ENCODE data around the gene CABYR. TPM values are rescaled to one million over a fixed set of nuclear protein-coding genes. Genes with fewer than 3 reads are reported as not detected.

The CABYR gene
- total RNA-seq, 2 donors from 2014 or later = 2.2 to 2.3 TPM

DNA sequence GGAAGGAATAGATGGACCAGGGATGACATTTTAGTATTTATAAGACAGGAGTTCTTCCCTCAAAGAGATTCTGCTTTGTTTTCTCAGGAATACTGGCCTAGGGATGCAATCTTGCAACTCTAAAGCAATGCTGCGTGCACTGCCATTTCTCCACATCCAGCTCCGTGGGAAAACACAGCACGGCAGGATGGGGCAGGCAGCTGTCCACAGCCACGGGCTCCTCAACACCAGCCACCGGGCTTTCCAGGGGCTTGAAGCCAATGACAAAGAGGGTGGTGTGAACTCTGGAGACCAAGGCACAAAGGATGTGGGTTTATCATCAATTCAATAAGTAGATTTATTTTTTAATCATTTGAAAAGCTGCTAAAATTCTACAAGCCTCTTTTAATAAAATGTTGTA lies 49.3 kb downstream of the CABYR start:
- no peak for ATAC-seq
- H3K36me3 Mint-ChIP-seq = no peaks in the 10 kb centered on the region
- peaks cover 33 to 36% of the 10 kb centered on the region in 2 donors for H3K27me3 Mint-ChIP-seq
- no peaks in the 10 kb centered on the region for H3K4me1 Mint-ChIP-seq (ENCODE audit: low read depth in 2 of 2)
- H3K9me3 Mint-ChIP-seq = no peaks in the 10 kb centered on the region
- H3K4me3 Mint-ChIP-seq = no peak overlapping the region
- H3K27ac Mint-ChIP-seq = no peak overlapping the region
- DNase-seq (ENCODE audit: low spot score) = no peak

DNA sequence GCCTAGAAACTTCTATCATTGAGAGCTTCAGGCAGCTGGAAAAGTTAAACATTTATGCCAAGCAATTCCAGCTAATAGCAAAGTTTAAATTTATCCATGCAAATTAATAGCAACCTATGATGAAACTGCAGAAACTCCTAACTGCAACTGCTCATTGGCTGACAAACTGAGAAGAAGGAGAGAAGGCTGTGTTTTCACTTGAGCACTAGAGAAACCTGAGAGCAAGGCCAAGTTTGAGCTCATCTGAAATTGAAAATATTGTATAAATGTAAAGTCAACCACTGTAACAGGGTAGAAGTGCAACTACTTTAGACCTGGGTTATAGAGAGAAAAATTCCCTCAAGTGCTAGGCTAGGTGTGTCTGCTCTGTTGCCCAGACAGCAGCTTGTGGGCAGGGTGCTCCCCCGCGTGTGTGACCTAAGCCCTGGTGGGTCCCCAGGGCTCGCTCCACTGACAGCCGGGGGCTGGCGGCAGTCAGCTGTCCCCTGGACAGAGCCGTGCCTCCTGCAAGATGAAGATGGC lies 50.2 kb downstream of the CABYR start:
- H3K4me3 Mint-ChIP-seq = no peak overlapping the region
- DNase-seq (ENCODE audit: low spot score) (no peak), ATAC-seq (no peak)
- no peaks in the 10 kb centered on the region for H3K9me3 Mint-ChIP-seq
- no peaks in the 10 kb centered on the region for H3K36me3 Mint-ChIP-seq
- H3K27ac Mint-ChIP-seq = no peak overlapping the region
- no peaks in the 10 kb centered on the region for H3K4me1 Mint-ChIP-seq (ENCODE audit: low read depth in 2 of 2)
- peaks cover 33 to 44% of the 10 kb centered on the region in 2 donors for H3K27me3 Mint-ChIP-seq

DNA sequence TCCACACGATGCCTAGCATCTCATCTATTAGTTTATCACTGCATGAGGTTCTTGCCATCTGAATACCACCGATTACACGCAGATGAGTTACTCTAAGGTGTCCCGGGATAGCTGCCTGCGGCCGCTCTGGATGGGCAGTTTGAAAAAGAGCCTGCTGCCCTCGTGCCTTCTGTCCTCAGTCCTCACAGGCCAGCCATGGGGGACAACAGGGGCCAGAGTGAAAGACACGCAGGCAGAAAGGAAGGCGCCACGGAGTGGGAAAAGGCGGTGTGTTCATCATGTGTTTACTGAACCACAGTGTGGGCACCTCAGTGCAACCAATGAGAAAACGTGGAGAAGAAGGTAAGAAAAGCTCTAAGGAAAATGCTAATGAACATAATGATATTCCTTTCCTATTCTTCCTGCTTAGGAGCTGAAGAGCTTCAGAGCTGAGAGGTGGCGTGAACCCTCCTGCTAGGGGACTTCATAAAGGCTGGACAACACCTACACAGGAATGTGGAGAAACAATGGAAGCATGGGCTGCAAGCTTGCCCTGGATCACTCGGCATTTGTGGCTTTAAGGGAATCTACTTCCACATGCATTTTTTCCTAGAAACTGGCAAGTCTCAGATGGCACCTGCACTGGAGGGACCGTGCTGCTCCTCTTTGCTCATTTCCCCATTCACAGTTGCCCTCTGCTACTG lies 50.9 kb downstream of the CABYR start:
- H3K27me3 Mint-ChIP-seq = peaks cover 32 to 43% of the 10 kb centered on the region in 2 donors
- H3K4me3 Mint-ChIP-seq = no peak overlapping the region
- no peak overlapping the region for H3K27ac Mint-ChIP-seq
- no peaks in the 10 kb centered on the region for H3K9me3 Mint-ChIP-seq
- H3K36me3 Mint-ChIP-seq = no peaks in the 10 kb centered on the region
- H3K4me1 Mint-ChIP-seq (ENCODE audit: low read depth in 2 of 2) = no peaks in the 10 kb centered on the region
- no peak for DNase-seq (ENCODE audit: low spot score)
- ATAC-seq = no peak

DNA sequence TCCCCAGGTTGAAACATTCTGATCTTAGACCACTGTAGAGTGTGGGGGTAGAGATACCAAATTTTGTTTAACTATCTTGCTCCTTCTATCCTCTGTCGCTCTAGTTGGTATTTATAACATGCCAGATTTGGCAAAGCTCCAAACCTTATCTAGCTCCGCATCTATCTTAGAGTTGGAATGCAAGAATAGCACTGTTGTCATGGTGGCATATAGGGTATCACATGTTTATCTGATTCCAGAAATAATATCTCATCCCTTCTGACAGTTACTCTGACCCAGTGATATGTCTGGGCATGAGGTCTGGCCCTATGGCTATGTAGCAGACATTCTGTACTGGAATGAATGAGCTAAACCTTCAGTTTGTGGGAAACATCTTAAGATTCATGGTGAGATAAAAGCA lies 51.7 kb downstream of the CABYR start:
- Mint-ChIP-seq H3K27ac (no peak overlapping the region), H3K9me3 (no peaks in the 10 kb centered on the region), H3K4me3 (no peak overlapping the region), H3K4me1 (ENCODE audit: low read depth in 2 of 2) (no peaks in the 10 kb centered on the region), H3K36me3 (no peaks in the 10 kb centered on the region), H3K27me3 (peaks cover 32 to 41% of the 10 kb centered on the region in 2 donors)
- no peak for DNase-seq (ENCODE audit: low spot score)
- ATAC-seq = no peak

DNA sequence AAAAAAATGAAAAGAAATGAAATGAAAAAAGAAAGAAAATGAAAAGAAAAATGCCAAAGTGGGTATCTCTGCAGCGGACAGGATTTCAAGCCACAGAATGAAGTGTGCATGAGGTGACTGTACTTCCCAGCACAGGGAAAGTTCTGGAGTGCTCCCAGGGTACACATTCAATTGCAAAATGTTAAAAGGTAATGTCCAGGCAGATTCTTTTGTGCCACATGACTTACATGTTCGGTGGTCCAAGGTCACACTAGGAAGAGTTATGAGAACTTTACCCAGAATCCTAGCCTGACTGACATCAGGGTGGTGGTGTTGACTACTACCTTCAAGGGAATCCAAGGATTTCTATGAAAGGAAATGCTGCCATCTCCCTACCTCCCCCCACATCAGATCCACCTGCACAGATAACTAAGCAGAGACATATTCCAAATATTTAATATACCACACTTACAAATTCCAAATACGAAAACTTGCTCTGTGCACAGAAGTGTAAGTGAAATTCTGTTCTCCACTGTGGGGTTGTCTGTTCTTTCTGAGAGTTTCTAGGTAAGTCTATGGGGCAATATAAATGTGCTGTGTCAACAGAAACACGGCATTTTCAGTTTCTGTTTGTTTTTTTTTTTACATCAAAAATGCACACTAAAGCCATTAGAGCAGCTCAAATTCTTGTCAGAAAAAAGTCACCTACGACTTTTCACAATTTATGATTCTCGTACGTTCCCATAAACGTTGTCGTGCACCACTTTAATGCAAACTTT lies 56.6 kb downstream of the CABYR start:
- H3K36me3 Mint-ChIP-seq = no peaks in the 10 kb centered on the region

DNA sequence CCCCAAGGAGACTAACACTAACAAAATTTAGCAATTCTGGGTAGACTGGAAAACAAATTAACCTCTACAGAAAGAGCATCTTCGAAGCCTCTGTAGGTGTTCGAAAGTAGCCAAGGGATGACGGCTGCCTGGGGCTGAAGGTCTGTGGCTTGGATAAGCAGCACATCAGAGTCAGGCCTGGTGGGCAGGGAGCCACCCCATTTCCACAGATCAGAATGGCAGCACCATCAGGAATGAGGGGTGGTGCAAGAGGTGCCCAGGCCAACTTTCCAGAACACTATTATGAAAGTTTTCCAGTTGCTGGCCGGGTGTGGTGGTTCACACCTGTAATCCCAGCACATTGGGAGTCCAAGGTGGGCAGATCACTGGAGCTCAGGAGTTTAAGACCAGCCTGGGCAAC lies 57.9 kb downstream of the CABYR start:
- Mint-ChIP-seq H3K4me1 (ENCODE audit: low read depth in 2 of 2) (no peaks in the 10 kb centered on the region), H3K27me3 (peaks cover 17 to 38% of the 10 kb centered on the region in 2 donors), H3K4me3 (no peak overlapping the region), H3K9me3 (no peaks in the 10 kb centered on the region), H3K27ac (no peak overlapping the region), H3K36me3 (no peaks in the 10 kb centered on the region)
- ATAC-seq = no peak
- no peak for DNase-seq (ENCODE audit: low spot score)

More for the DNA sequence above, 56.6 kb downstream of the CABYR start:
- ATAC-seq = no peak
- Mint-ChIP-seq H3K9me3 (no peaks in the 10 kb centered on the region), H3K27ac (no peak overlapping the region), H3K27me3 (peaks cover 20 to 29% of the 10 kb centered on the region in 2 donors), H3K4me1 (ENCODE audit: low read depth in 2 of 2) (no peaks in the 10 kb centered on the region), H3K4me3 (no peak overlapping the region)
- no peak for DNase-seq (ENCODE audit: low spot score)

DNA sequence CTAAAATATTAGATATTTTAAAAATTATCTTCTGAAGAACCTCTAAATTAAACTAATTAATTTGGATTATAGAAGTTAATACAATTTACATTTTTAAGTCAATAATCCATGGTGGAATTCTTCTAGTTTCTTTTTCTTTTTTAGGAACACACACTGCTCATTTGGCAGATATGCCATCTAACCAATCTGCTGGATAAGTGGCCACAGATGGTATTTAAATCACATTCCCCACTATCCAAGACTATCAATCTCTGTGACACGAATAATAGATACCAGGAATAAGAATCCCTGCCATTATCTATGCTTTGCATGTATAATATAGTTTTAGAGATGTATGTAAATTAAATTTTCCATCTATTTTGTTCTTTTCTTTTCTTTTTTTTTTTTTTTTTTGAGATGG lies 58.5 kb downstream of the CABYR start:
- DNase-seq (ENCODE audit: low spot score) (no peak), ATAC-seq (no peak)
- Mint-ChIP-seq H3K9me3 (no peaks in the 10 kb centered on the region), H3K4me3 (no peak overlapping the region), H3K27me3 (peaks cover 15 to 37% of the 10 kb centered on the region in 2 donors), H3K4me1 (ENCODE audit: low read depth in 2 of 2) (no peaks in the 10 kb centered on the region), H3K27ac (no peak overlapping the region), H3K36me3 (no peaks in the 10 kb centered on the region)

DNA sequence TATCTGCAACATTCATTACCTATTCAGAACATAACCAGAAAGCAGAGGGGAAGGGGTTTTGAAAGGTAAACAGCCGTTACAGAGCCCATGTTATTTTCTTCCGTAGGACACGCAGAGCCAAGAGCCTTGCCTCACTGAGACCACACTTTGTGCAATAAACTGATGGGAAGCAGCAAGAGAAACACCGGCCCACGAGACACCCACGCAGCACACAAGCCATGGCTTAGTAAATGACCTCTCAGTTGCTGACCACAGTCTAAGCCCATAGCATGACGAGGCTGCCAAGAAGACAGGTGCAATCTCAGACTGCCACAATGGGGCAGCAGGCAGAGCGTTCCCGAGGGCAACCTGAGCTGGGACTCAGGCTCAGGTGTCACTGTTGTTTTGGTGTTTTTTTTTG lies 59.6 kb downstream of the CABYR start:
- Mint-ChIP-seq H3K9me3 (no peaks in the 10 kb centered on the region), H3K36me3 (no peaks in the 10 kb centered on the region), H3K27me3 (peaks cover 13 to 31% of the 10 kb centered on the region in 2 donors), H3K27ac (no peak overlapping the region), H3K4me3 (no peak overlapping the region), H3K4me1 (ENCODE audit: low read depth in 2 of 2) (no peaks in the 10 kb centered on the region)
- ATAC-seq = no peak
- DNase-seq (ENCODE audit: low spot score) = no peak

DNA sequence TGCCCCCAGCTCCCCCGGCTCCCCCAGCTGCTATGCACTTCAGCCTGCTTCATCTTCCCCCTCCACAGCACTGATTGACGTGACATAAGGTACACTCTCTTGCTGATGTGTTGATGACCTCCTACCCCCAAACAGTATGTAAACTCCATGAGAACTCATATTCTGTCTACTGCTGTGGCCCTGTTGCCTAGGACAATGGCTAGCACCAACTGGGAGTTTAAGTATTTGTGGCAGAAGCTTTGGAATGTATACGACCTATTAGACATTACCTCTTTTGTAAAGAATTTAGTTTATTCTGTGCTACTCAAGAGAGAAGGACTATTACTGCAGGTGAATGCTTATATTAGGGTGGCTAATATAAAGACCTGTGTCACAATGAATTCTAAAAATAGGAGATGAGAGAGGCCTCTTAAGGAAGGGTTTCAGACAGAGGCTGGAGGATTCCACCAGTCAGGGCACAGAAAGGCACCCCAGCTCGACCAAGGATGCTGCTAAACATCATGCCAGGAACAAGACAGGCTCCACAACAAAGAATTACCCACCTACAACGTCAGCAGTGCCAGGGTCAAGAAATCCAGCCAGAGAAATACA lies 60.6 kb downstream of the CABYR start:
- Mint-ChIP-seq H3K27me3 (peaks cover 14 to 27% of the 10 kb centered on the region in 2 donors), H3K4me3 (no peak overlapping the region), H3K4me1 (ENCODE audit: low read depth in 2 of 2) (no peaks in the 10 kb centered on the region), H3K36me3 (no peaks in the 10 kb centered on the region), H3K27ac (no peak overlapping the region), H3K9me3 (no peaks in the 10 kb centered on the region)
- no peak for ATAC-seq
- DNase-seq (ENCODE audit: low spot score) = no peak

DNA sequence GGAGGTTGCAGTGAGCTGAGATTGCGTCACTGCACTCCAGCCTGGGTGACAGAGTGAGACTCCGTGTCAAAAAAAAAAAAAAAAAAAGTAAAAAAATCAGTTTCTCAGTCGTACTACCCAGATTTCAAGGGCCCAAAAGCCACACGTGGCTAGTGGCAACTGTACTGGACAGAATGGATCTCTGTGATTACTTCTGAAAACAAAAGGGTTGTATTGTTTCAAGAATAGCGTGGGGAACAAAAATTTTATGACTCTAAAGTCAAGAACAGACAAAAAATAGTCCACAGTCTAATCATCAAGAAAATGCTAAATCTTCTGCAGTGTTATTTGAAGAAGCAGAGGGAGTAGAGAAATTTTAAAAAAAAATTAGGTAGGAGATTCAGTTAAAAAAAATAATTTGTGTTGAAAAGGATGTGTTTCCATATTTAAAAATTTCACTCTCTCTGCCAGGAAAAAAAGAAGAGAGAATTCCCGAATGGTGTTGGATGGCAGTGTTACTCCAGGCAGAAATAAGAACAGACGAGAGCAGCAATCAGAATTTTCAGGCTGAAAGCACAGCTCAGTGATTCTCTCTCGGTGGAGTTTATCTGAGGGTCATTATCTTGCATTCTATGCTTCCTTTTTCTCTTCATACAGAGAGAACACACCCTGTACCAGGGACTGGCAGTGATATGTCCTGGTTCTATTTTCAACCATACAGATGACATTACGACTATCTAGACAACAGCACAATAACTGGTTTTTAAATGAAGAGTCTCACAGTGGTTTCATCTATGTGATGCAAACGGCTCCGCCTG lies 61.8 kb downstream of the CABYR start:
- Mint-ChIP-seq H3K27me3 (peaks cover 13 to 23% of the 10 kb centered on the region in 2 donors), H3K4me3 (no peak overlapping the region), H3K36me3 (no peaks in the 10 kb centered on the region), H3K4me1 (ENCODE audit: low read depth in 2 of 2) (no peaks in the 10 kb centered on the region), H3K9me3 (no peaks in the 10 kb centered on the region), H3K27ac (no peak overlapping the region)
- DNase-seq (ENCODE audit: low spot score) (no peak), ATAC-seq (no peak)

DNA sequence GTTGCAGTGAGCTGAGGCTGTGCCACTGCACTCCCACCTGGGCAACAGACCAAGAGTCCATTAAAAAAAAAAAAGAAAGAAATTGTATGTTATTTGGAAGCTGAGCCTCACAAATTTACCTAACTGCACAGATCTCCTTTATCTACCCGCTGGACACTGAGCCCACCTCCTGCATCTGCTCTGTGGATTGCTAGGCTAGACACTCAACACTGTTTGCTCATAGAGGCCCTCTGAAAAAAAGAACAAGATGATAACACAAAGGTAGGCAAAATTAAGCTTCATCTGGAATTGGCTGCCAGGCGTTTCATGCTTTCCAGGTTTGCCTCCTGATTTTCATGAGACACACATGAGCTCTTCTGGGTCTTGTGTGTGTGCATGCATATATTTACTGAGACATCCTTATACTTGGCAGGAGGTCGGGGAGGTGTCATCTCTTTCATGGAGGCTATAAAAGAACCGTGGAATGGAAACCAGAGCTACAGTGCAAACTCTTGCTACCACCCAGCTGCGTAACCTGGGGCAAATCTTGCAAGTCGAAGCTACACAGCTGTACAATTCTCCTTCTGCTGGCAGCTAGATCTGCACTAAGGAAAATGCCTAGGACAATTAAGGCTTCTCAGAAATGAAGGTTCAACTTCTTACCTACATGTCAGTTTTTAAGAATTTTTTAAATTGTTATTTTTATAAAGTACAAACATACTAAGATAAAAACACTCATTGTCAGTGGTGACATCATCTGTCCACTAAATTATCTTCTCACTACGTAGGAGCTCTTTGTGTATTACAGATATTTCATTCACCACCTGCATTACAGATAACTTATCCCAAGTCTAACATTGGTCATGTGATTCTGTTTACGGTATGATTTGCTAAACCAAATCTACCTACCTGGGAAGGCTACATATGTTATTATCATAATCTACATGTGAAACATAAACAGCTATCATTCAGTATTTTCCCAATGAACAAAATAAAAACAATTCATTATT lies 63.1 kb downstream of the CABYR start:
- H3K4me3 Mint-ChIP-seq = no peak overlapping the region
- H3K27ac Mint-ChIP-seq = no peak overlapping the region
- no peaks in the 10 kb centered on the region for H3K9me3 Mint-ChIP-seq
- peaks cover 11 to 29% of the 10 kb centered on the region in 2 donors for H3K27me3 Mint-ChIP-seq
- no peaks in the 10 kb centered on the region for H3K4me1 Mint-ChIP-seq (ENCODE audit: low read depth in 2 of 2)
- H3K36me3 Mint-ChIP-seq = no peaks in the 10 kb centered on the region
- DNase-seq (ENCODE audit: low spot score) (no peak), ATAC-seq (no peak)

DNA sequence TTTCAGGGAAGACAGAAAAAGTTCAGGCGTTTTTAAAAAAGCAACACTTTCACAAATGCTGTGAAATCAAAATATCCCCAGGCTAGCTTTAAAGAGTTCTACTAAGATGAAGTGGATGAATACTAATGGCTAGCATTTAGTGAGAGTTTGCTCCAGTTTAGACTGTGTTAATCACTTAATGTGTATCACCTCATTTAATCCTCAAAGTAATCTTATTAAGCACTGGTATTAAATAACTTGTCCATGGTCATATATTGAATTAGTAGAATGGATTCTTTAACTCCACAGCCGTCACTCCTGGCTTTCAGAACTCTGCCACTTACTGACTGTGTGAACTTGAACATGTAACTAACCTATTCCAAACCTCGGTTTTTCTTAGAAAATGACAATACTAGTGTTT lies 66.0 kb downstream of the CABYR start:
- Mint-ChIP-seq H3K27me3 (peaks cover 15 to 43% of the 10 kb centered on the region in 2 donors), H3K27ac (no peak overlapping the region), H3K9me3 (no peaks in the 10 kb centered on the region), H3K36me3 (no peaks in the 10 kb centered on the region), H3K4me3 (no peak overlapping the region), H3K4me1 (ENCODE audit: low read depth in 2 of 2) (no peaks in the 10 kb centered on the region)
- DNase-seq (ENCODE audit: low spot score) (no peak), ATAC-seq (no peak)
